K562 (cell line): Measurements from ENCODE around the gene KCTD17. TPM values are rescaled to one million over a fixed set of nuclear protein-coding genes. Genes with fewer than 3 reads are reported as not detected.

ENCODE experiments used
- ATAC-seq: fragments of 200-7000 bp; cut with Tn5 transposase; 3 replicates; pipeline ENCODE4 v1.9.1; 2020; ENCODE audit warnings: moderate library complexity
- BruUV-seq: library from RNA; stranded (reverse); fragments of 400-500 nt; replicated peaks from 2 replicates; lab custom pipeline; 2021; lab: Mats Ljungman, UMichigan
- CTCF ChIA-PET: fragments of 300-600 bp; formaldehyde crosslinking; extraction: SDS; loops from one replicate; lab custom pipeline; 2021; ENCODE audit warnings: low intra/inter-chr PET ratio; lab: Yijun Ruan, JAX
- POLR2A ChIA-PET: fragments of 300-600, 350-650 bp; sonication (Branson Sonifier 250); formaldehyde crosslinking; extraction: SDS; loops from one replicate; lab custom pipeline; 2021; ENCODE audit warnings: antibody characterized with exemption, inconsistent platforms; lab: Yijun Ruan, JAX
- DNase-seq, 4 experiments: peaks; one replicate each; pipeline versions ENCODE4 v3.0.0 to v3.0.0-alpha.2; 2011 to 2018; ENCODE audit warnings: low spot score in 3 of 4, mixed read lengths in 3 of 4; ENCODE audit errors: extremely low read depth in 1 of 4
- FAIRE-seq: peaks from 2 replicates; lab custom pipeline; 2011; peaks lifted over from hg19 to GRCh38; lab: Jason Lieb, UNC
- H2AFZ ChIP-seq: 2 replicates; pipeline ENCODE4 v1.6.0; 2011; ENCODE audit warnings: low read depth, low read length, control low read depth, inconsistent platforms
- H3K27ac ChIP-seq: fragments of 200-600 bp; 3 replicates; pipeline ENCODE4 v1.8.0; 2011; ENCODE audit warnings: low read depth, mild to moderate bottlenecking, control low read depth, inconsistent platforms, low read length, moderate library complexity, mixed read lengths; ENCODE audit errors: extremely low read depth
- H3K27me3 ChIP-seq, 2 experiments: fragments of 300-600 bp in 1 of 2; 2 replicates in 1 of 2; 3 replicates in 1 of 2; pipeline versions ENCODE4 v1.6.0 to v1.8.0; 2011; ENCODE audit warnings: inconsistent platforms in 2 of 2, low read length in 2 of 2, mild to moderate bottlenecking in 1 of 2, mixed read lengths in 1 of 2, moderate library complexity in 1 of 2; ENCODE audit not compliant: control insufficient read depth in 2 of 2, insufficient read depth in 2 of 2
- H3K36me3 ChIP-seq: fragments of 300-600 bp; 3 replicates; pipeline ENCODE4 v1.8.0; 2011; ENCODE audit warnings: mild to moderate bottlenecking, low read length, inconsistent platforms; ENCODE audit not compliant: control insufficient read depth, insufficient read depth
- H3K4me1 ChIP-seq, 2 experiments: fragments of 200-600 bp in 1 of 2; replicated peaks in 1 of 2; 2 replicates in 1 of 2; 3 replicates in 1 of 2; pipeline versions ENCODE4 v1.5.1 to v1.8.0; 2011; ENCODE audit warnings: inconsistent platforms in 2 of 2, low read length in 2 of 2, mild to moderate bottlenecking in 1 of 2, mixed read lengths in 1 of 2, moderate library complexity in 1 of 2; ENCODE audit not compliant: control insufficient read depth in 2 of 2, insufficient read depth in 2 of 2
- H3K4me2 ChIP-seq: 2 replicates; pipeline ENCODE4 v1.6.1; 2011; ENCODE audit warnings: low read length, control low read depth, inconsistent platforms, mixed read lengths; ENCODE audit not compliant: insufficient read depth
- H3K4me3 ChIP-seq: fragments of 200-600 bp; sonication (generic), shearing (Covaris generic); 2 replicates; pipeline ENCODE4 v1.5.1; 2016; ENCODE audit warnings: control low read depth, inconsistent platforms
- H3K79me2 ChIP-seq: fragments of 200-600 bp; 3 replicates; pipeline ENCODE4 v1.8.0; 2011; ENCODE audit warnings: low read length, inconsistent platforms; ENCODE audit not compliant: control insufficient read depth, insufficient read depth
- H3K9ac ChIP-seq, 2 experiments: 2 replicates each; pipeline versions ENCODE4 v1.6.0 to v1.6.1; 2011; ENCODE audit warnings: low read depth in 2 of 2, low read length in 2 of 2, control low read depth in 1 of 2, inconsistent platforms in 1 of 2, mild to moderate bottlenecking in 1 of 2, mixed read lengths in 1 of 2; ENCODE audit not compliant: insufficient read depth in 1 of 2
- H3K9me1 ChIP-seq: one replicate; pipeline ENCODE4 v1.6.0; 2011; ENCODE audit warnings: inconsistent platforms, mild to moderate bottlenecking, low read length, moderate library complexity; ENCODE audit not compliant: control insufficient read depth, insufficient read depth
- H3K9me3 ChIP-seq: replicated peaks from 2 replicates; pipeline ENCODE4 v1.5.1; 2011; ENCODE audit warnings: low read depth, low read length, inconsistent platforms; ENCODE audit not compliant: control insufficient read depth, insufficient read depth
- H4K20me1 ChIP-seq: replicated peaks from 2 replicates; pipeline ENCODE4 v1.6.1; 2011; ENCODE audit warnings: low read length, inconsistent platforms, mixed read lengths; ENCODE audit not compliant: control insufficient read depth, insufficient read depth
- ADNP ChIP-seq: fragments of 200-800 bp; sonication (Bioruptor generic); IDR thresholded peaks from 2 replicates; pipeline ENCODE4 v1.6.1; 2016; ENCODE audit warnings: missing genetic modification characterization, missing compliant biosample characterization
- COPS2 ChIP-seq: fragments of 450-650 bp; conservative IDR thresholded peaks from 2 replicates; pipeline ENCODE4 v1.6.1; 2016; ENCODE audit warnings: mild to moderate bottlenecking, moderate library complexity
- KDM5B ChIP-seq: fragments of 200-600 bp; sonication (generic); IDR thresholded peaks from 2 replicates; pipeline ENCODE4 v1.6.1; 2012; ENCODE audit warnings: low read depth, mild to moderate bottlenecking, moderate library complexity, low read length, control low read depth, inconsistent platforms; ENCODE audit not compliant: insufficient replicate concordance
- MXI1 ChIP-seq: IDR thresholded peaks from 2 replicates; pipeline ENCODE4 v1.6.1; 2011; ENCODE audit warnings: low read depth, mild to moderate bottlenecking, improper control_type of control experiment, low read length
- NEUROD1 ChIP-seq: fragments of 150-350 bp; IDR thresholded peaks from 2 replicates; pipeline ENCODE4 v1.6.1; 2014; ENCODE audit warnings: borderline replicate concordance, low read length, low read depth; ENCODE audit not compliant: partially characterized antibody
- POLR2AphosphoS5 ChIP-seq: IDR thresholded peaks from 2 replicates; pipeline ENCODE4 v1.6.1; 2011; ENCODE audit warnings: mild to moderate bottlenecking, low read depth, low read length, moderate library complexity; ENCODE audit not compliant: control insufficient read depth, insufficient read depth
- PYGO2 ChIP-seq: fragments of 450-650 bp; IDR thresholded peaks from 2 replicates; pipeline ENCODE4 v1.6.1; 2016; ENCODE audit warnings: mild to moderate bottlenecking, missing genetic modification characterization, moderate library complexity, missing compliant biosample characterization
- RBM17 ChIP-seq: fragments of 200-400 bp; formaldehyde crosslinking; IDR thresholded peaks from 2 replicates; pipeline ENCODE4 v1.6.1; 2017; ENCODE audit warnings: low read depth, mild to moderate bottlenecking, low read length, borderline replicate concordance
- SETDB1 ChIP-seq: IDR thresholded peaks from one replicate; pipeline ENCODE4 v1.6.1; 2012; ENCODE audit warnings: low read length, control low read depth, inconsistent platforms
- SRF ChIP-seq, 2 experiments: fragments of 250-450, 450-650 bp in 1 of 2; sonication (Bioruptor Pico) in 1 of 2; sonication (generic) in 1 of 2; formaldehyde crosslinking; IDR thresholded peaks; 2 replicates each; pipeline versions ENCODE4 v1.5.0 to v1.5.1; 2020 to 2022; ENCODE audit warnings: mild to moderate bottlenecking in 1 of 2, missing genetic modification reagents in 1 of 2
- ZNF3 ChIP-seq: fragments of 250-450 bp; sonication (Bioruptor Pico); IDR thresholded peaks from 2 replicates; pipeline ENCODE4 v1.5.0; 2021; ENCODE audit warnings: mild to moderate bottlenecking, moderate library complexity
- ZNF76 ChIP-seq: fragments of 250-450 bp; sonication (Bioruptor Pico); IDR thresholded peaks from 2 replicates; pipeline ENCODE4 v1.4.0; 2020; ENCODE audit warnings: mild to moderate bottlenecking, moderate library complexity, borderline replicate concordance
- WGBS: fragments of 100-300 bp; shearing (Covaris generic); methylation state at CpG from one replicate; pipeline ENCODE4 v1.1.6; 2016; ENCODE audit warnings: low coverage, mixed read lengths; ENCODE audit not compliant: insufficient coverage; ENCODE audit errors: missing lambda C conversion rate; 5-methylcytosine and 5-hydroxymethylcytosine counted together
- in situ Hi-C: fragments of 300-500 bp; cut with MboI; formaldehyde crosslinking; loops from 4 replicates; pipeline ENCODE4 v1.15.0; 2018; ENCODE audit warnings: inconsistent platforms, mixed read lengths
- intact Hi-C: fragments of 100-400 bp; cut with micrococcal nuclease; formaldehyde crosslinking; loops from 2 replicates; pipeline ENCODE4 v1.14.2; 2022
- polyA plus RNA-seq, 8 experiments: library from polyadenylated mRNA; depleted of rRNA in 4 of 8; stranded (reverse) in 5 of 8; unstranded in 3 of 8; fragments of >200 nt; fragmentation: Nextera tagmentation in 2 of 8; fragmentation: Illumina TruSeq in 1 of 8; extraction: Ambion mirVana in 2 of 8; extraction: Trizol in 1 of 8; gene quantifications; 2 replicates each; pipeline versions ENCODE4 v1.2.1 to v1.2.3, GENCODE V29; 2011 to 2014; ENCODE audit warnings: inconsistent platforms in 1 of 8, missing spikeins in 1 of 8
- total RNA-seq, 7 experiments: library from RNA; depleted of rRNA in 6 of 7; stranded (reverse); fragments of >200 nt in 6 of 7; fragmentation: Illumina TruSeq in 2 of 7; extraction: Trizol in 2 of 7; gene quantifications; 2 replicates each; pipeline versions ENCODE4 v1.2.1 to v1.2.3, GENCODE V29; 2011 to 2021; ENCODE audit warnings: low replicate concordance in 1 of 7
- TF ChIP-seq, protein P1 (sequence below): fragments of 450-650 bp; IDR thresholded peaks from 2 replicates; pipeline ENCODE4 v1.6.1; 2016; ENCODE audit warnings: antibody characterized with exemption

KCTD17 gene
- total and polyA plus RNA-seq, 9 of the 15 experiments (the other 6 are each of a cell fraction or from before 2014, with no cell fraction given) = 0.22 to 0.90 (median 0.49) TPM; not detected in 2

DNA sequence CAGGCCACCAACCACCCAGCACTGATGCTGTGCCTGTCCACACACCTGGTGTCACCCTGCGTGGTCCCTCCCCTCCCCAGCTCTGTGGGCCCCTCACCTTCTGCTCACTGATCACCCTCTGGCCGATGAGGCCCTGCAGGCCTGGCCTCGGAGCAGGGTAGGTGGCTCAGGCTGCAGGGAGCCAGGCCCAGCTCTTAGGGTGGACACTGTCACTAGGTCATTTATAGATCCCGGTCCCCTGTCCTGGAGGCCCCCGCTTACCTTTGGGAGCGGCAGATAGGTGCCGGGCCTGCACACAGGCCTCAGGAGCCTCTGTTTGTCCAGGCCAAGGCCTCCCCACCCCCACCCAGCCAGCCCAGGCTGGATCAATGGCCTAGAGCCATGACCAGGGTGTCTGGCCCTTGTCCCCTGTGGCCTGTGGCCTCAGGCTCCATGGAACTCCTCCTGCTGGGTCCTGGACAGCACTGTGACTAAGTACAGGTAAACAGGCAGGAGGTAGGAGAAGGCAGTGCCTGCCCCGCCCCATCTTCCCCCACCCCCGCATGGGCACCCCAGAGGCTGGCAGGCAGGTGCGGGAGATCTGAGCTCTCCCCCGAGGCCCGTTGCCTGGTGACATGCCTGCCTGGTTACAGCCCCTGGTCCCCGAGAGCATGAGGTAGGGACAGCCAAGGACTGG, 57.8 kb downstream of the KCTD17 start, which contains the start of gene TMPRSS6:
TSS of gene TMPRSS6 (minus strand) at position 472 of the 676 bp plus-strand sequence. CDS start 6,296 bp downstream, outside the sequence.
- no TSS peak for BruUV-seq
- in situ Hi-C loops = no loop called here

More for the DNA sequence above, 57.8 kb downstream of the KCTD17 start, which contains the start of gene TMPRSS6:
- no peak within 1 kb of the TSS for H3K9ac ChIP-seq
- H2AFZ ChIP-seq = no peak within 1 kb of the TSS
- intact Hi-C loops = no loop called here
- ATAC-seq = no peak
- 0 out of 2 replicates have a peak, but pooled peaks cover 5% of the 10 kb centered on the region for H4K20me1 ChIP-seq
- no peaks in the 10 kb centered on the region for H3K9me3 ChIP-seq
- WGBS = 4% methylated on average over 4 of the region's 13 CpGs
- H3K4me1 ChIP-seq = no peaks in the 10 kb centered on the region
- H3K27me3 ChIP-seq = peaks cover 6 to 58% of the 10 kb centered on the region in 2 experiments; a peak in 4 of 5 replicates
- no peak within 1 kb of the TSS for H3K4me2 ChIP-seq
- no peak for TF ChIP-seq POLR2AphosphoS5
- no peak for TF ChIP-seq SRF (CRISPR knock-in tag; IDR thresholded peaks at IDR 0.05)
- TF ChIP-seq SETDB1 = no peak
- TF ChIP-seq NEUROD1 = no peak
- TF ChIP-seq ZNF76 (CRISPR knock-in tag) = no peak
- no peak for TF ChIP-seq RBM17
- no peak for TF ChIP-seq MXI1
- TF ChIP-seq, protein P1, sequence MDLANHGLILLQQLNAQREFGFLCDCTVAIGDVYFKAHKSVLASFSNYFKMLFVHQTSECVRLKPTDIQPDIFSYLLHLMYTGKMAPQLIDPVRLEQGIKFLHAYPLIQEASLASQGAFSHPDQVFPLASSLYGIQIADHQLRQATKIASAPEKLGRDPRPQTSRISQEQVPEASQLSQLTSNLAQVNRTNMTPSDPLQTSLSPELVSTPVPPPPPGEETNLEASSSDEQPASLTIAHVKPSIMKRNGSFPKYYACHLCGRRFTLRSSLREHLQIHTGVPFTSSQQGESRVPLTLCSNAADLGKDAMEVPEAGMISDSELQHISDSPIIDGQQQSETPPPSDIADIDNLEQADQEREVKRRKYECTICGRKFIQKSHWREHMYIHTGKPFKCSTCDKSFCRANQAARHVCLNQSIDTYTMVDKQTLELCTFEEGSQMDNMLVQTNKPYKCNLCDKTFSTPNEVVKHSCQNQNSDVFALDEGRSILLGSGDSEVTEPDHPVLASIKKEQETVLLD = no peak
- TF ChIP-seq COPS2 = no peak
- TF ChIP-seq PYGO2 = no peak
- TF ChIP-seq ZNF3 (CRISPR knock-in tag) = no peak
- TF ChIP-seq ADNP (tag) = no peak
- TF ChIP-seq KDM5B = no peak
- ChIA-PET POLR2A (interaction anchor here (1.0 kb wide), 1 partner anchor 28 kb away, joined by 3 read pairs; no protein-coding TSS in a partner anchor), CTCF (no interaction called here)
- FAIRE-seq = no peak
- H3K9me1 ChIP-seq = no peaks in the 10 kb centered on the region
- DNase-seq = no peak
- H3K4me3 ChIP-seq = no peak within 1 kb of the TSS
- H3K36me3 ChIP-seq = no peaks in the 10 kb centered on the region
- no peak within 1 kb of the TSS for H3K27ac ChIP-seq
- no peaks in the 10 kb centered on the region for H3K79me2 ChIP-seq
